ENCODE data around the gene TOP3B.

GRCh38 chr22:21970800-21971617, 11.6 kb downstream of the TOP3B start:
- no peak for TF ChIP-seq CTCF (IDR thresholded peaks at IDR 0.05)
- TF ChIP-seq POLR2A (IDR thresholded peaks at IDR 0.05) = no peak

Data from right lobe of liver (tissue), 4 donors.